HG03060 (cell line): ENCODE data around the gene OR52E1.
"Not testable (repeated sequence)": the region's sequence is repeated elsewhere in the genome, so short reads cannot be mapped to it uniquely, and the experiment has no call there.

Experiments used
- ATAC-seq: cut with Tn5 transposase; IDR thresholded peaks from one replicate; pipeline ENCODE4 v1.9.1; 2021; ENCODE audit warnings: low read depth, moderate number of reproducible peaks; ENCODE audit not compliant: unreplicated experiment

The OR52E1 gene

GRCh38 chr11:5069272-5069671 lies at the start of gene OR52E1:
TSS of gene OR52E1 (plus strand) at chr11:5069572.
- ATAC-seq = no peak

GRCh38 chr11:5021996-5022395 lies 47.4 kb upstream of the OR52E1 start:
- ATAC-seq = no peak

GRCh38 chr11:5036669-5037068 lies 32.7 kb upstream of the OR52E1 start:
- no peak for ATAC-seq

GRCh38 chr11:5037926-5038325 lies 31.4 kb upstream of the OR52E1 start:
- ATAC-seq = no peak

GRCh38 chr11:5038341-5038740 lies 31.0 kb upstream of the OR52E1 start:
- ATAC-seq = no peak

- ATAC-seq = no peak
Measured at GRCh38 chr11:5040876-5041275, 28.5 kb upstream of the OR52E1 start.

- no peak for ATAC-seq
Measured at GRCh38 chr11:5042091-5042490, 27.3 kb upstream of the OR52E1 start.

GRCh38 chr11:5043380-5043779 lies 26.0 kb upstream of the OR52E1 start:
- no peak for ATAC-seq

GRCh38 chr11:5046226-5046625 lies 23.1 kb upstream of the OR52E1 start, which contains the start of gene OR52J3:
TSS of gene OR52J3 (plus strand) at chr11:5046526. CDS start at chr11:5046526, 0 bp downstream.
- ATAC-seq = no peak

GRCh38 chr11:5046754-5047330 lies 22.5 kb upstream of the OR52E1 start:
- no peak for ATAC-seq

GRCh38 chr11:5058679-5059078 lies 10.7 kb upstream of the OR52E1 start:
- ATAC-seq = not testable (repeated sequence)

GRCh38 chr11:5059391-5059790 lies 10.0 kb upstream of the OR52E1 start, which contains the start of gene OR52E2:
TSS of gene OR52E2 (minus strand) at chr11:5059627. CDS start at chr11:5059627, 0 bp downstream.
- no peak for ATAC-seq

GRCh38 chr11:5065027-5065426 lies 4.3 kb upstream of the OR52E1 start:
- no peak for ATAC-seq

- no peak for ATAC-seq
Measured at GRCh38 chr11:5071799-5072198, 2.4 kb downstream of the OR52E1 start.

GRCh38 chr11:5081405-5081804 lies 12.0 kb downstream of the OR52E1 start:
- no peak for ATAC-seq

- ATAC-seq = no peak
Measured at GRCh38 chr11:5083602-5084001, 14.2 kb downstream of the OR52E1 start.

GRCh38 chr11:5088556-5088955 lies 19.2 kb downstream of the OR52E1 start:
- no peak for ATAC-seq

- no peak for ATAC-seq
Measured at GRCh38 chr11:5090668-5091067, 21.3 kb downstream of the OR52E1 start.

GRCh38 chr11:5092821-5093585 lies 23.6 kb downstream of the OR52E1 start:
- no peak for ATAC-seq

- no peak for ATAC-seq
Measured at GRCh38 chr11:5096011-5096410, 26.6 kb downstream of the OR52E1 start.

- no peak for ATAC-seq
Measured at GRCh38 chr11:5102246-5102645, 32.9 kb downstream of the OR52E1 start.

- no peak for ATAC-seq
Measured at GRCh38 chr11:5103066-5103465, 33.7 kb downstream of the OR52E1 start.
